Measurements from ENCODE around the gene MYCBP2. TPM values are rescaled to one million over a fixed set of nuclear protein-coding genes. Genes with fewer than 3 reads are reported as not detected.

MYCBP2 gene
- total RNA-seq, 1 donor from 2014 or later: 116 TPM

DNA sequence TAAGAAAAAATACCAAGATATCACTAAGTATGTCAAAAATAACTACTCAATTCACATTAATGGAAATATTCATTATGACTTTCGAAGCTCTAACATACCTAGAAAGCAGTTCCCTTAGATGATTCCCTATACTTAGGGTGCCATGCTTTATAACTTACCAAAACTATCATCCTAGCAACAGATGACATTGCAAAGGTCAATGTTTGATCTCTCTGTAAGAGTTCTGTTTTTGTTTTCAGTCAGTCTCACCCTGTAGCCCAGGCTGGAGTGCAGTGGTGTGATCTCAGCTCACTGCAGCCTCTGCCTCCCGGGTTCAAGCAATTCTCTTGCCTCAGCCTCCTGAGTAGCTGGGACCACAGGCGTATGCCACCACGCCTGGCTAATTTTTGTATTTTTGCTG is 318.6 kb downstream of the MYCBP2 start:
- intact Hi-C loops (cut with micrococcal nuclease): loop anchor here (2.0 kb wide), 1 partner anchor 18 kb away; the partner anchor contains the start of gene FBXL3

DNA sequence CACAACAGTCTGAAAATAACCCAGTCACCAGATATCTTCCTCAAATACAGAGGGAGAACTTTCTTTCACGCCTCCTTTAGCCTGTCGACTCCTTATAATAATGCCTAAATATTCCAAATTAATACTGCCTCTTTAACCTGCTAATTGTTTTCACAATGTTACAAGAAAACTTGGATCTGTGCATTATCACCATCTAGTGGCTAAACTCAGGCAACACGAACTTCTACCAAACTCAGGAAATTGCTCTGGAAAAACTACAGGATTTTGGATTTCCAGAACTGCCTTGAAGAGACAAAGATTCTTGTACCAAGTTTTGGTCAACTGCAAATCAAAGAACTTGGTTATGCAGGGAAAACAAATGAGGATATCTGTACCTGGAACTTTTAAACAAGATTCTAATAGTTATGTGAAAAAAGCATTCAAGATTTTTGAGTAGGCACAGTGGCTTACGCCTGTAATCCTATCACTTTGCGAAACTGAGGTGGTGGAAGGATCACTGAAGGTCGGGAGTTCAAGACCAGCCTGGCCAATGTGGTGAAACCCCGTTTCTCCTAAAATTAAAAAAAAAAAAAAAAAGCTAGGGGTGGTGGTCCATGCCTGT is 324.2 kb downstream of the MYCBP2 start:
- intact Hi-C loops (cut with micrococcal nuclease): no loop called here

DNA sequence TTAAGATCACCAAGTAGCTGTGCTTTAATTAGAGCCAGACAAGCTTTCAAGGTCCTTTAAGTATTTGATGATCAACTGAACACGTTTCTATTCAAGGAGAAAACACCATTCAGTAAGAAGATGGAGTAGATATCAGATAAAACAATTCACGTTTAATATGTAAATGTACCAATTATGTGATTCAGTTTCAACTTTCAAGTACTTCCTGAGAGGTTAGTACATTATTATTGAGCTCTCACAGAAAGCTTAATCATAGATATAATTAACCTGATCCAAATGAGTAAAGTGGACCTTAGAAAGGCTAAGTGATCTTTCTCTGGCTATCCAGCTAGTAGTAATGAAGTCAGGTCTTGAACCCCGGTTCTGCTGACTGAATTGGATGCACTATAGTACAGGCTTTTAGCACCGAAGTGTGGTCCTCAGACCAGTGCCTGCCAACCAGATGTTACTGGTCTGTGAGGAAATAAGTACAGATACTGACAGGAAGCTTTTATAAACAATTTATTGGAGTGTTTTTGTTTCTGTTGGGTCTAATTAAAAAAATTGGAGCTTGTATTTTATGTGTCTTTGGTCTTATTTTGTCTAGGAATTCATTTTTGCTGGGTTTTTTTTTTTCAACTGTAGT is 324.8 kb downstream of the MYCBP2 start:
- intact Hi-C loops (cut with micrococcal nuclease): no loop called here

DNA sequence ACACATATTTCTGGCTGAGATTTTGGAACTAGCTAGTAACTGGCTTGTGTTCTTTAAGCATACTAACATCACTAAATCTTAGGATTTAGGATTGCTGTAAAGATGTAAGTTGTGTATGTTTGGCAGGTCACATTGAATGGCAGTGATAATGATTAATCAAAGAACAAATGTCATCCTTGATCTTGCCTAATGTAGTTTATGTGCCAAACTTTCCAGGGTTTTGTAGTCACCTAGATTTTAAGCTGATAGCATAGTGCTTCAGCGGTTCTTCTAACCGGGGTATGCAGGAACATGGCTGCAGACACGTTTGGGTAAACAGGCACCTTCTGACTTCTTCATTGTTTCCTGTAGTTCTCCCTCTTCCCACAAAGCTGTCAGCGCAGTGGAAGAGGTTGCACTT is 325.4 kb downstream of the MYCBP2 start:
- intact Hi-C loops (cut with micrococcal nuclease): no loop called here

DNA sequence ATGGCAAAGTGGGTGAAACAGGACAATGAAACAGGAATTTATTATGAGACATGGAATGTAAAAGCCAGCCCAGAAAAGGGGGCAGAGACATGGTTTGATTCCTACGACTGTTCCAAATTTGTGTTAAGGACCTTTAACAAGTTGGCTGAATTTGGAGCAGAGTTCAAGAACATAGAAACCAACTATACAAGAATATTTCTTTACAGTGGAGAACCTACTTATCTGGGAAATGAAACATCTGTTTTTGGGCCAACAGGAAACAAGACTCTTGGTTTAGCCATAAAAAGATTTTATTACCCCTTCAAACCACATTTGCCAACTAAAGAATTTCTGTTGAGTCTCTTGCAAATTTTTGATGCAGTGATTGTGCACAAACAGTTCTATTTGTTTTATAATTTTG is 326.4 kb downstream of the MYCBP2 start:
- intact Hi-C loops (cut with micrococcal nuclease): no loop called here

Other genes starting within 250 kb of the MYCBP2 start
- gene SCEL, start 208.6 kb upstream of the MYCBP2 start, total RNA-seq: not detected in 2 replicates

All from T-helper 2 cell treated with Interferon-gamma antibody and Interleukin-4, amounts not matched to agents 100 ng/mL and 5 ng/mL, for 36 hours (primary cell).